WI38 (cell line): ENCODE results near the gene THEM4.

Experiments
- H3K4me3 ChIP-seq: 2 replicates; pipeline ENCODE4 v1.5.1; 2011; ENCODE audit warnings: low read depth, mild to moderate bottlenecking, control low read depth, low read length
- CTCF ChIP-seq: IDR thresholded peaks from 2 replicates; pipeline ENCODE4 v1.5.1; 2012; ENCODE audit warnings: low read depth, mild to moderate bottlenecking, control low read depth, low read length

Gene THEM4

DNA sequence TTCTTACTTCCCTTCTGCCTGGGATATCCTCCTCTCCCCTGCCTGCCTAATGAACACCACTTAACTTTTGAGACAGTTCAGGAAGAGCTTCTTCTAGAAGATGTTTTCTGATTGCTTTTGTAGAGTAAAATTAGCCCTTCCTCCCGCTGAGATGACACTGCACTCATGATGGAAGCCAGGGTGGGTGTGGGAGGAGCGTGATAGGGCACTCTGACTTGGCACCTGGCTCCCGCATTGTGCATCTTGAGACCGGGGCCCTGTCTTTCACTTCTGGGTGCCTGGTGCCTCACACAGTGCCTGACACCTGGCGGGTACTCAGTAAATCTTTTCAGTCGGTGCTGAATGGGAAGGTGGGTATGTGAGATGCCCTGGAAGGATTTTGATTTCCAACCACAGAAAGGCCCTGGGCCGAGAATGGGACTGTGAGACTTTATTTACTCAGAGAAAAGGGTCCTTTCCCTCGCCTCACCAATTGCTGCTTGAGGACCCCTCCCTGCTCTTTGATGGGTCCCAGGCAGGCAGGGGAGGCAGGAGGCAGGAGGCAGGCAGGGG, 62.5 kb downstream of the THEM4 start:
- no peak overlapping the region for H3K4me3 ChIP-seq
- no peak for TF ChIP-seq CTCF

GRCh38 chr1:151846062-151846568, 63.2 kb downstream of the THEM4 start:
- no peak for TF ChIP-seq CTCF

GRCh38 chr1:151843398-151843797, 65.9 kb downstream of the THEM4 start:
- no peak overlapping the region for H3K4me3 ChIP-seq
- no peak for TF ChIP-seq CTCF

More at GRCh38 chr1:151846062-151846568, 63.2 kb downstream of the THEM4 start:
- no peak overlapping the region for H3K4me3 ChIP-seq

- H3K4me3 ChIP-seq, result no peak overlapping the region
- TF ChIP-seq CTCF, result no peak
Measured at GRCh38 chr1:151841141-151841540, 68.2 kb downstream of the THEM4 start.

DNA sequence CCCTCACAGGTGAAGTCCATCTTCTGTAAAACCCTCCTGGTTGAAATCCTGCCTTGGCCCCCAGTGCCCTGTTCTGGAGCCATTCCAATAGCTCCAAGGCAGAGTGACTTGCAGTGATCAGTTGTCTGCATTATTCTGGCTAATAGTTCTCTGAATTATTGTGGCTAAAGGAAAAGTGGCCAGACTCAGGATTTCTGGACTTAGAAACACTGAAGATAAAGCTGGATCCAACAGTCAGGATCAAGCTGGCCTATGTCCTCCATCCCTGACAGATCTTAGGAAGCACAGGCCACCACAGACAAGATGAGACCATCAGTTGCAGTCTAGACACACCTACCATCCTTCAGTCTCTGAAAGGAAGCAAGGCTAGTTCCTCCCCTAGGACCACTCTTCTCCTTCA, 68.9 kb downstream of the THEM4 start:
- no peak for TF ChIP-seq CTCF
- H3K4me3 ChIP-seq, result no peak overlapping the region

GRCh38 chr1:151839457-151840403, 69.6 kb downstream of the THEM4 start, which contains the start of gene C2CD4D:
TSS of gene C2CD4D (minus strand) at chr1:151839820. CDS start at chr1:151838989, 831 bp downstream.
- no peak within 1 kb of the TSS for H3K4me3 ChIP-seq
- TF ChIP-seq CTCF, result no peak

- no peak for TF ChIP-seq CTCF
Measured at GRCh38 chr1:151839082-151839412, 70.3 kb downstream of the THEM4 start.

More at GRCh38 chr1:151839082-151839412, 70.3 kb downstream of the THEM4 start:
- no peak overlapping the region for H3K4me3 ChIP-seq
